Hepatocyte (in vitro differentiated cells): Measurements from ENCODE around the gene DNAAF8.

Source experiments
- EZH2 ChIP-seq: fragments of 200-600 bp; sonication (generic); IDR thresholded peaks from 2 replicates; pipeline ENCODE4 v1.6.1; 2016; ENCODE audit warnings: antibody characterized with exemption, mild to moderate bottlenecking, borderline replicate concordance
- EZH2phosphoT487 ChIP-seq: fragments of 200-600 bp; sonication (generic); IDR thresholded peaks from one replicate; pipeline ENCODE4 v1.6.1; 2018; ENCODE audit warnings: antibody characterized with exemption, mild to moderate bottlenecking, low read depth, moderate library complexity; ENCODE audit not compliant: unreplicated experiment, severe bottlenecking
- TF ChIP-seq, protein P1 (sequence below): fragments of 200-600 bp; sonication (generic); IDR thresholded peaks from 2 replicates; pipeline ENCODE4 v1.5.1; 2016; ENCODE audit warnings: antibody characterized with exemption, mild to moderate bottlenecking; ENCODE audit not compliant: poor library complexity

DNA sequence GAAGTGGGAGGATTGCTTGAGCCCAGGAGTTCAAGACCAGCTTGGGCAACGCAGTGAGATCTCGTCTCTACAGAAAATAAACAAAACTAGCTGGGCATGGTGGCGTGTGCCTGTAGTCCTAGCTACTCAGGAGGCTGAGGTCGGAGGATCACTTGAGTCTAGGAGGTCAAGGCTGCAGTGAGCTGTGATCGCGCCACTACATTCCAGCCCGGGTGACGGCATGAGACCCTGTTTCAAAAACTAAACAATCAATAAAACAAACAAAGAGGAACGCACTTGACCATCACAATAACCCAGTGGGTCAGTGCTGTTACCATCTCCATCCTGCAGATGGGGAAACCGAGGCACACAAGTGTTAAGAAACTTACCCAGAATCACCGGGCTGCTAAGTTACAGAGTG lies 18.9 kb downstream of the DNAAF8 start:
- TF ChIP-seq, protein P1, sequence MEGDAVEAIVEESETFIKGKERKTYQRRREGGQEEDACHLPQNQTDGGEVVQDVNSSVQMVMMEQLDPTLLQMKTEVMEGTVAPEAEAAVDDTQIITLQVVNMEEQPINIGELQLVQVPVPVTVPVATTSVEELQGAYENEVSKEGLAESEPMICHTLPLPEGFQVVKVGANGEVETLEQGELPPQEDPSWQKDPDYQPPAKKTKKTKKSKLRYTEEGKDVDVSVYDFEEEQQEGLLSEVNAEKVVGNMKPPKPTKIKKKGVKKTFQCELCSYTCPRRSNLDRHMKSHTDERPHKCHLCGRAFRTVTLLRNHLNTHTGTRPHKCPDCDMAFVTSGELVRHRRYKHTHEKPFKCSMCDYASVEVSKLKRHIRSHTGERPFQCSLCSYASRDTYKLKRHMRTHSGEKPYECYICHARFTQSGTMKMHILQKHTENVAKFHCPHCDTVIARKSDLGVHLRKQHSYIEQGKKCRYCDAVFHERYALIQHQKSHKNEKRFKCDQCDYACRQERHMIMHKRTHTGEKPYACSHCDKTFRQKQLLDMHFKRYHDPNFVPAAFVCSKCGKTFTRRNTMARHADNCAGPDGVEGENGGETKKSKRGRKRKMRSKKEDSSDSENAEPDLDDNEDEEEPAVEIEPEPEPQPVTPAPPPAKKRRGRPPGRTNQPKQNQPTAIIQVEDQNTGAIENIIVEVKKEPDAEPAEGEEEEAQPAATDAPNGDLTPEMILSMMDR: no peak
- TF ChIP-seq EZH2 (no peak), EZH2phosphoT487 (no peak)
